ENCODE measurements around the gene CIB2. TPM values are rescaled to one million over a fixed set of nuclear protein-coding genes. Genes with fewer than 3 reads are reported as not detected.

Gene CIB2
- total RNA-seq, 4 donors from 2014 or later, result 11.4 to 18.3 (median 15.9) TPM

DNA sequence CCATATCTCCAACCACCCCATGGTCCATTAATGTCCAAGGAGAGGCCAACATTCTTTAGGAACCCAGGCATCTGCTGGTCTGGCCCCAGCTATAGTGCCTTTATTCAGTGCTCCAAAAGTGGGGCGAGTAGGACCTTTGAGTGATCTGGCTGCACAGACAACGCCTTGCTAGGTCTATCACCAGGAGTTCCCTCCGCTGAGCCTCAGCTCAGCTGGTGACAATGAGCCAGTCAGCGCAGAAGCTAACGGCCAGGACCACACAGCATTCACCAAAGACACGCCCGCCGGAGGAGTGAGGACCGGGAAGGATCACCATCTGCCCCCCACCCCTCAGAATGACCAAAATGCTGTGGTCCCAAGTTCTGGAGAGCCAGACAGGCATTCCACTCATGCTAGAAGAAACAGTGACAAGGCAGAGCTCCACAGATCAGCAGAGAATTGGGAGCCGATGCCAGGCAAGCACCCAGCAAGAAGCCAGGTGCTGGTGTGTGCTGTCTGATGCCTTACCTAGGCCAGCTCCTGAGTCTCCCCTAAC, 72.8 kb downstream of the CIB2 start:
- H3K4me1 ChIP-seq, result peaks cover 61 to 93% (median 90%) of the 10 kb centered on the region in 4 donors
- H3K9me3 ChIP-seq, result no peaks in the 10 kb centered on the region
- no peaks in the 10 kb centered on the region for H3K27me3 ChIP-seq
- TF ChIP-seq, protein P1, sequence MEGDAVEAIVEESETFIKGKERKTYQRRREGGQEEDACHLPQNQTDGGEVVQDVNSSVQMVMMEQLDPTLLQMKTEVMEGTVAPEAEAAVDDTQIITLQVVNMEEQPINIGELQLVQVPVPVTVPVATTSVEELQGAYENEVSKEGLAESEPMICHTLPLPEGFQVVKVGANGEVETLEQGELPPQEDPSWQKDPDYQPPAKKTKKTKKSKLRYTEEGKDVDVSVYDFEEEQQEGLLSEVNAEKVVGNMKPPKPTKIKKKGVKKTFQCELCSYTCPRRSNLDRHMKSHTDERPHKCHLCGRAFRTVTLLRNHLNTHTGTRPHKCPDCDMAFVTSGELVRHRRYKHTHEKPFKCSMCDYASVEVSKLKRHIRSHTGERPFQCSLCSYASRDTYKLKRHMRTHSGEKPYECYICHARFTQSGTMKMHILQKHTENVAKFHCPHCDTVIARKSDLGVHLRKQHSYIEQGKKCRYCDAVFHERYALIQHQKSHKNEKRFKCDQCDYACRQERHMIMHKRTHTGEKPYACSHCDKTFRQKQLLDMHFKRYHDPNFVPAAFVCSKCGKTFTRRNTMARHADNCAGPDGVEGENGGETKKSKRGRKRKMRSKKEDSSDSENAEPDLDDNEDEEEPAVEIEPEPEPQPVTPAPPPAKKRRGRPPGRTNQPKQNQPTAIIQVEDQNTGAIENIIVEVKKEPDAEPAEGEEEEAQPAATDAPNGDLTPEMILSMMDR (IDR thresholded peaks at IDR 0.05), result no peak
- TF ChIP-seq EP300 (IDR thresholded peaks at IDR 0.05) (no peak), POLR2A (IDR thresholded peaks at IDR 0.05; ENCODE audit: low read depth) (no peak), POLR2AphosphoS5 (IDR thresholded peaks at IDR 0.05) (no peak)
- H3K4me3 ChIP-seq, result no peak overlapping the region
- intact Hi-C loops (cut with DNase I), result no loop called here
- peak overlapping the region in 3 of 4 donors; percentile 27 to 54 (median 40) for H3K27ac ChIP-seq (replicated peaks in 1 of 4)
- peaks cover under 1 to 4% (median 3%) of the 10 kb centered on the region in 4 donors for H3K36me3 ChIP-seq
- no peak for DNase-seq (ENCODE audit: extremely low spot score)
- WGBS, result 96% methylated on average over 9 of the region's 10 CpGs

DNA sequence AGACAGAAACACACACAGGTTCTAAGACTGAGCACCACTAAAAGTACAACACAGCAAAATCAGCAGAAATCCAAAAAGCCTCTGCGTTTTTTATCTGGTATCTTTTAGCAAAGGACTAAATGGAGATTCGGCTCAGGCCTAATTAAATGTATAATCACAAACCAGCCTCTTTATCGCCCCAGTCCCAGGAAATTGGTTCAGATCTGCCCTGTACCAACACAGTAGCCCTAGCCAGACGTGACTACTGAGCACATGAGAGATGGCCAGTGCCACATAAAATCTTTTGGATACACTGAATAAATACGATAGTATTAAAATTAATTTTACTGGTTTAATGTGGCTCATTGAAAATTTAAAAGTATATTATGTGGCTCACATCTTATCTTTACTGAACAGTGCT, 73.4 kb downstream of the CIB2 start:
- WGBS, result 92% methylated on average over 5 of the region's 5 CpGs
- no peaks in the 10 kb centered on the region for H3K27me3 ChIP-seq
- H3K36me3 ChIP-seq, result peaks cover 6 to 11% (median 9%) of the 10 kb centered on the region in 4 donors
- peaks cover 57 to 90% (median 88%) of the 10 kb centered on the region in 4 donors for H3K4me1 ChIP-seq
- no peaks in the 10 kb centered on the region for H3K9me3 ChIP-seq
- TF ChIP-seq EP300 (IDR thresholded peaks at IDR 0.05) (no peak), POLR2A (IDR thresholded peaks at IDR 0.05; ENCODE audit: low read depth) (no peak), POLR2AphosphoS5 (IDR thresholded peaks at IDR 0.05) (no peak)
- TF ChIP-seq, protein P1 (IDR thresholded peaks at IDR 0.05), result no peak
- no peak for DNase-seq (ENCODE audit: extremely low spot score)
- no peak overlapping the region for H3K4me3 ChIP-seq
- intact Hi-C loops (cut with DNase I), result no loop called here
- peak overlapping the region; percentile 7 to 52 (median 30) for H3K27ac ChIP-seq (replicated peaks in 1 of 4)

DNA sequence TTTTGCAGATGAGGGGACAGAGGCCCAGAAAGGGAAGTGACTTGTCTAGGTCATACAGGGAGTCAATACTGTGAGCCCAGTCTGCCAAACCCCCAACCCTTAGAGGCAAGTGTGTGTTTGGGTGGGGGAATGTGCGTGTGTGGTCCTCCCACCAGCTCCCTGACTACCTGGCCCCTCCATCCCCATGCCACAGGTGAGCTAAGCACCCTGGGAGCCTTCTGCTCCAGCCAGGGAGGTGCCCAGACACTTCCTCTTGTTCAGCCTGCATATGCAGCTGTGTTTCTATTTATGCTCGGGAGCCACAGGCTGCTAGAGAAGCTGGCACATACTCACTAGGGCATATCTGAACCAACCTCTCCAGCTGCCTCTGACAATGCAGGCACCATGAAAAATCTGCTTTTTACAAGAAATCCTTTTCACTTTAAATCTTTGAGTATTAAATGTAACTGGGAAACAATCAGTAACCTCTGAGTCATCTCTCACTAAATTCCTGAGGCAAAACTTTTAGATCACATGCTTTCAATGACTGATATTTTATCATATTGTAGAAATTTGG, 74.5 kb downstream of the CIB2 start:
- WGBS, result 44% methylated on average over 2 of the region's 2 CpGs
- TF ChIP-seq POLR2AphosphoS5 (IDR thresholded peaks at IDR 0.05) (no peak), EP300 (IDR thresholded peaks at IDR 0.05) (no peak), POLR2A (IDR thresholded peaks at IDR 0.05; ENCODE audit: low read depth) (no peak)
- TF ChIP-seq, protein P1 (IDR thresholded peaks at IDR 0.05), result no peak

DNA sequence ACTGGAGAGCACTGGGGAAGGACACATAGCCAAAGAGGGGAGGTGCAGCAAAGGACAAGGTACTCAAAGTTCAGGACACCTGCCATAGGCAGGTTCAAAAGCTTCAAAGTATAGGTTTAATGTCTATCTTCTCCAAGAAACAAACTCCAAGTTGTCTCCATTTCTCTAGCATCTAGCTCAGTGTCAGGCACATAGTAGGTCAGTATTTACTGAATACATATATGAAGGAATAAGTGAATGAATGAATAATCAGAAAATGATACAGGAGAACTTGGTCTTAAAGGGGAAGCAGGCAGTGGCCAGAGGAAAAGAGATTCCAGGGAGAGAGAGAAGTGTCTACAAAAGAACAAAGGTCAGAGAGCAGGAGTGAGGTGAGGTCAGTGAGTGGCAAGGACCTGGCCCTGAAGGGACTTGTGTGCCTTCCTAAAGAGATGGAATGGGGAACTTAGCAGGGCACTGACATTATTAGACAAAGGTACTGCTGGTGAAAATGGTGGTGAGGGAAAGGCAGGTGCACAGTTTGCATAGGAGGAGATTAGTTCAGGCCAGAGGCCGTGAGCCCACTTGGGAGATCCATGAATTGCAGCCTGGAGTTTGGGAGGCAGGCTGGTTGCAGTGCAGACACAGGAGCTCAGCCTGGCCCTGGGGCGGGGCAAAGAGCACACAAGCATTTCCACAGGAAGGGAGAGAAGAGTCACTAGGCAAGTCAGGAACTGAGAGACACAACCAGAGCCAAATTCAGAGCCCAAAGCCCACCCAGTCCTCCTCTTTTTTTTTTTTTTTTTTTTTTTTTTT, 75.1 kb downstream of the CIB2 start:
- intact Hi-C loops (cut with DNase I), result no loop called here
- Histone ChIP-seq H3K27ac (replicated peaks in 1 of 4) (peak overlapping the region in 3 of 4 donors; percentile 2 to 49 (median 43)), H3K36me3 (peaks cover 6 to 16% (median 11%) of the 10 kb centered on the region in 4 donors), H3K27me3 (no peaks in the 10 kb centered on the region), H3K9me3 (no peaks in the 10 kb centered on the region), H3K4me3 (no peak overlapping the region), H3K4me1 (peaks cover 62 to 90% (median 87%) of the 10 kb centered on the region in 4 donors)
- 52% methylated on average over 2 of the region's 2 CpGs for WGBS
- no peak for DNase-seq (ENCODE audit: extremely low spot score)
- no peak for TF ChIP-seq EP300 (IDR thresholded peaks at IDR 0.05)
- no peak for TF ChIP-seq POLR2A (IDR thresholded peaks at IDR 0.05; ENCODE audit: low read depth)
- TF ChIP-seq, protein P1 (IDR thresholded peaks at IDR 0.05), result no peak
- TF ChIP-seq POLR2AphosphoS5 (IDR thresholded peaks at IDR 0.05), result no peak

More for the DNA sequence above, 74.5 kb downstream of the CIB2 start:
- DNase-seq (ENCODE audit: extremely low spot score), result no peak
- intact Hi-C loops (cut with DNase I), result no loop called here
- no peaks in the 10 kb centered on the region for H3K9me3 ChIP-seq
- peaks cover 6 to 16% (median 11%) of the 10 kb centered on the region in 4 donors for H3K36me3 ChIP-seq
- peaks cover 58 to 90% (median 87%) of the 10 kb centered on the region in 4 donors for H3K4me1 ChIP-seq
- no peaks in the 10 kb centered on the region for H3K27me3 ChIP-seq
- no peak overlapping the region for H3K4me3 ChIP-seq
- H3K27ac ChIP-seq (replicated peaks in 1 of 4), result peak overlapping the region; percentile 11 to 52 (median 46)

Data from esophagus muscularis mucosa (tissue), 4 donors.